GM21390 (cell line): Measurements from ENCODE around the gene PTPN3.

Experiments used
- ATAC-seq: cut with Tn5 transposase; IDR thresholded peaks from one replicate; pipeline ENCODE4 v1.9.1; 2021; ENCODE audit not compliant: unreplicated experiment

Gene PTPN3

DNA sequence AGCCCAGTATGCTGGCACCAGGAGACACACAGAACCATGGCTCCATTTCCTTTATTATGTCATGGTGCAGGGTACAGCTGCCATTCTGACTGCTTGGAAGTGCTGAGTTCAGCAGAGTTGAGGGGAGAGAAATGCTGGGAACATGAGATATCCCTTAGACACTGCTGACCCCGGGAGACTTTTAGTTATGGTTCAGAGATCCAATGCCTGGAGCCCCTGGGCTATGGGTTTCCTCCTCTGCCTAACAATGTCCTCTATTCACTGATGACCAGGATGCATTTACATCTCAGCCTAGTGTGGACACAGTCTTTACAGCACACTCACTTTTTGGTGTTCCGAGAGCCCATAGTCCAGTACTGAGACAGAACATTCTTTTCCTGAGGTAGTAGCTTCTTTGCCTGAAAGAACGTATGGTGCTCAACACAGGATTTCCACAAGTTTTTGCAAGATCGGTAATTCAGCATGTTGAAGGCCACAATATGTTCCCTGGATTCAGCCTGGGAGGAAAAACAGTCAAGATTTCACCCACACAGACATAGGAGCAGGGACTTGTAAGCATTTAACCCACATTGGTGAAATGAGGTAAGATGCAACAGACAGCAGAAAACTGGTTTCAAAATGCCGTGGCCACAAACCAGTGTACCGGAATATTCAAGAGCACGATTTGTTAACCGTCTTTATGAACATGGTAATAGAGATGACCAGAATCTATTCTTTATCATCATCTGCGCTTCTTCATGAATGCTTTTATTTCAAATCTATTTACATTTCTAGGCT is 71.3 kb downstream of the PTPN3 start:
- no peak for ATAC-seq

DNA sequence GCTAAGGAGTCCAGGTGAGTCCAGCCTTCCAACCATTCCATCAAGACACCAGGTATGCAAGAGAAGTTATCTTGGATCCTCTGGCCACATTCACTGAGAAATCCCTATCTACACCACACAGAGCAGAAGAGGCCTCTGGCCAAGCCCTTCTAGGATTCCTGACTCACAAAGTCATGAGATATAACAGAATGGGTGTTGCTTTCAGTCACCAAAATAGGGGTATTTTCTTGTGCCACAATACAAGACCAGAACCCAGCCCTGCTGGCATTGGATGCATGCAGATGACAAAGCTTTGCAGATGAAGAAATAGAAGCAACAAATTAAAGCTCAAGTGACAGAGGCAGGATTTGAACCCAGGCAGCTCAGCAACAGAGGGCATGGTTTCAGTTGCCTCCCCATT is 73.5 kb downstream of the PTPN3 start:
- ATAC-seq = no peak

DNA sequence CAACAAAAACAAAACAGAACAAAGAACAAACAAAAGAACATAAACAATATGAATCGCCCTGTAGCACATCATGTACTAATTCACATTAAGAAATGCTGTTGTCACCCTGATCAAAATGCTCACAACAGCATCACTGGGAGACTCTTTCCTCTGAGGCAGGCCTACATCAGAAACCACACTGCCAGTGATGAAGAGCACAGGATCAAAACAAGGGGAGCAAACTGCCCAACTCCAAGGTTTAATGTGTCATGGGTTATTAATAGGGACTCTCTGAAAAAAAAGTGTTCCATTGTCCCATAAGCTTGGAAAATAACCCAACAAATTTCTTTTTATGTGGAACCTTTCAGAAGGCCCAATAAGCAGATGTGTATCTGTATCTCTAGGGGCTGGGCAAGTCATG is 74.2 kb downstream of the PTPN3 start:
- no peak for ATAC-seq

DNA sequence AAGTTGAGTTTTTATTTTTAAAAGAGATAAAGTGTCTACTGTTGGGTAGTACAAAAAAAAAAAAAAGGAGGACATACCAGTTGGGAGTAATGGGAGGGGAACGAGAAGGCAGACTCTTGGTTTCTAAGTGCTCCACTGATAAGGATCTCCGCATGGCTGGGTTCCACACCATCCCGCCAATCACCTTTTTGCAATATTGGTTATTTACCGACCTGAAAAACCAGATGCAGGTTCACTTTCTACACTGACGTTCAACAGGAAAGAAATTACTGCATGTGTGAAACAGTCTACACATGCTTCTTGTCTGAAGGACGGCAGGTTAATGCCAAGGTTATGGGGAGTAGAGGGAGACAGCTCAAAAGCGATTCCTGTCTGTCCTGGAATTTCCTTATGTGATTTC is 75.5 kb downstream of the PTPN3 start:
- ATAC-seq = peak; percentile 87

DNA sequence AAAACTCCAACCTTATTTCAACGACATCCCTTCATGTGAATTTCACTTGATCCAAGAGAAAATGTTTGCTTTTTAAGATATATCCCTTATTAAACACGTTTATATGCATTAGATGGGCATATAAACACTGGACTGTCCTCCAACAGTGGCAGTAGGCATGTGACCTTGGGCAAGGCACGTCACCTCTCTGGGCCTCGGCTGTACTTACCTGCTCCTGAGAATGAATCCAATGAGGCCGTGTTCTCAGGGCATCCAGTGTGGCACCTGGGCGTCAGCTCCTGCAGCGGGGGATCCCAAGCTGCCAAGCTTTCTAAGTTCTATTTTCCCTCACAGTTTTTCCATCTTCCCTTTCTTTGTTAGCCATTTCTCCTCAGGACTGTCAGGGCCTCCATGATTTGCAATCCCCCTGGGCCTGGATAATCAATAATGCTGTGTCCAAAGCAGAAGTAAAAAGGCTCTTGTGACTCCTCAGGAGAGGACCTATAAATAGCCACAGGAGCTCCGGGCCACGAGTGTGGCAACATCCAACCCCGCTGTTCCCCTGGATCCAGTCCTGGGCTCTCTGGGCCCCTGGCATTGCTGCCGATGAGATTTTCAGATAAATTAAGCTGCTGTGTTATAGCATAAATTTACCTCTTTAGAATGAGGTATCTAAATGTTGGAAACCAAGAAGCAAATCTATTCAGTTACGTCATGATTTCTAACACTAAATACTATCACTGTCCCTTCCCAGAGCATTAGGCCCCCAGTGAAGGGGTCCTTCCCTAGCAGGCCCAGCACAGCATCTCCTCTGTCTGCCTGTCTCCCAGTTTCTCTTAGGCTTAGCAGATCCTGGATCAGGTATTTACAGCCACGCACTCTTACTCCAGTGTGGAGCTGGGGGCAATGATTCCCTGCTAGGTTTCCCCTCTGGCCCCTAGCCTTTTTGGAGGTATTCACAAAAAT is 76.8 kb downstream of the PTPN3 start:
- ATAC-seq = no peak

DNA sequence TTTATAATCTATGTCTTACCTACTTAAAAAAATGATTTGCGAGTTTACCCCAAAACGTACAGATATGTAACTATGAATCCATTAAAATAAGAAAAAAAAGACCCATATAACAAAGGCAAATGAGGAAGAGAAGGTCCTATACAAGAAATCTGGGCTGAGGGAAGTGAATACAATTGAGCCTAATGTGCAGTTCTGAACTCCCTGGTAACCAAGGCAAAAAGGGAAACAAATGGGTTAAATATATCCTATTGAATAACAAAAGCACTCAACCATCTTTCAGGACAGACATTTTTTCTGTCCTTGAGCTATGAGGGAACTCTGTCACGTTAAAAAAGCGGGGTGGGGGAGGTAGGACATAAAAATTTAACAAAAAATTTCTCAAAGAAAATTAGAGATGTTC is 78.6 kb downstream of the PTPN3 start:
- no peak for ATAC-seq

DNA sequence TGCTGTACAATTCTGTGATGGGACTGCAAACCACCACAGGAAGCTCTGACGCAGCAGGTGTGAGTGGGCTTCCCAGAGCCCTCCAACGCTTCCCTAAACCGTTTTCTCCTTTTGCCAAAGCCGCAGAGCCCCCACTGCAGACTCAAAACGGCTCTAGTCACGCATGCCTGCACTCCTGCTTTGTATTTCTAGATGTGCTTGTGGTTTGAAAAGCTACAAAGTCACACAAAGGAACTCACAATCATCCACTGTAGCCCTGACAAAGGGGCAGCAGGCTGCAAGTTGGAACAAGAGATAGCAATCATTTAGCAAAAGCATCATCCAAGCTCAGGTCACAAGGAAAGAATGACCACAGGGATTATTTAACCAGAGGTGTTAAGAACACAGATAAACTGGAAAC is 79.3 kb downstream of the PTPN3 start:
- ATAC-seq = peak; percentile 28

DNA sequence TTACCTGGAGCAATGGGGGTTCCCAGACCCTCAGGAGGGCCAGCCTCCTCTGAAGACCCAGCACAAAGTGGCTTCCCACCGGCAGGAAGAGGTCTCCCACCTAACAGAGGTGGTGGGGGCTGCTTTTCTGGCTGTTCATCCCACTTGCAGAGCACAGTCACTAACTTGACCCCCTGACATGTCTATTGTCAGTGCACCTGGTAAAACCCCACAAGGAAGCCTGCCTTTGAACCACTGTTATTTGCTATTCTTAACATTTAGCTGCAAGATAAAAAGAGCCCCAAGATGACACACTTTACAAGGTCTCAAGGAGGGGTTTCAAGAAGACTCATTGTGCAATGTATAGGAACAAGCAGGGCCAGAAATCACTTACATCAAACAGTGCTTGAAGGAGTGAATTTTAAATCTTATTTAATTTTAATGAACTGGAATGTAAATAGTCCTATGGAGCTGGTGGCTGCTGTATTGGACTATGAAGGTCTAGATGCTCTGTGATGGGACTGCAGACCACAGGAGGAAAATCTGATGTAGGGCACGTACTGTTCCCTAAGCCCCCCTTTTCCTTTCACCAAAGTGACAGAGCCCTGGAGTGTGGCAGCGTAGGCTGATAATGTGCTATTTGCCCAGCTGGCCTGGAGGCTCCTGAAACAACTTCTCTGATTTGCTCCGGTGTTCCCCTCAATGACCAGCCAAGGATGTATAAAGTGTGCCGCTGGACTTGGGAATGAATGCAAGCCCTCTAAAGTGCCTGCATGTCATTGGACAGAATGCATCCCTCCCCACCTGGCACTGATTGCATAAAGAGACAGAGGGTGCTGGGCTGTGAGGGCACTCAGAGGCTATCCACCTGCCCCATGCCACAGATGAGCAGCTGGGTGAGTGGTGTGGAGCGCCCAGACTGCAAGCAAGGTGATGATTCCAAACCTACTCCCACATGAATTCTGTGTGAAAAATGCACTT is 80.2 kb downstream of the PTPN3 start:
- ATAC-seq = no peak

DNA sequence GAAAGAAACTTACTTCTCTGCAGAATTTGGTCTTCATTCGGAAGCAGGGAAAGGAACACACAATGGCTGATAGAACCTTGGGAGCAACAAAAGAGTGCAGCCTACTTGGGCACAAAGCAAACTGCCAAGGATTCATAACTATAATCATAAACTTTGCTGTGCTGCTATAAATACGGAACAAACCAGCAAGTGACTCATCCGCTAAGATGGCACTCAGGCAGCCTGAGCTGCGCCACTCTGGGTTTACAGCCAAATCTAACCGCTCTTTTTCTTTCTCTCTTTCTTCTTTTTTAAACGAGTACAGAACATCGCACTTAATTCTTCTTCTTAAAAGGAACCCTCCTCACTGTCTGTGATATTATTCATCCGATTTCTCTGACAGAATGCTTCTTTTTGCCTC is 81.1 kb downstream of the PTPN3 start:
- no peak for ATAC-seq

DNA sequence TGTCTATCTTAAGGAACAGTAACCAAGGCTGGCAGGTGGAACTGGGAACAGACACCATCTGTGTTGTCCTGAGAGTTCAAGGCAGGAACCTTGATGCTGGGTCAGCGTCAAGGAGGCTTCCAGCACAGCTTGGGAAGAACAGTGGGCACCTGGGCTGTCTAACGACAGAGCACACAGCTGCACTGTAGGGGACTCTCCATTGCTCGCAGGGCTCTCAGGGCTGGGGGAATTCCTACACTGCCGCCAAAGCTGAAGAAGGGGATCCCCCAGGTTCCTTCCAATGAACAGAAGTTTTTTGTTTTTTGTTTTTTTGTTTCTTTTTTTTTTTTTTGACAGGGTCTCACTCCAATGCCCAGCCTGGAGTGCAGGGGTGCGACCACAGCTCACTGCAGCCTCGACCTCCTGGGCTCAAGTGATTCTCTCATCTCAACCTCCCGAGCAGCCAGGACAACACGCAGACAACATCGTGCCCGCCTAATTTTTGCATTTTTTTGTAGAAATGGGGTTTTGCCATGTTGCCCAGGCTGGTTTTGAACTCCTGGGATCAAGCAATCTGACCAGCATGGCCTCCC is 81.9 kb downstream of the PTPN3 start:
- ATAC-seq = peak; percentile 44

DNA sequence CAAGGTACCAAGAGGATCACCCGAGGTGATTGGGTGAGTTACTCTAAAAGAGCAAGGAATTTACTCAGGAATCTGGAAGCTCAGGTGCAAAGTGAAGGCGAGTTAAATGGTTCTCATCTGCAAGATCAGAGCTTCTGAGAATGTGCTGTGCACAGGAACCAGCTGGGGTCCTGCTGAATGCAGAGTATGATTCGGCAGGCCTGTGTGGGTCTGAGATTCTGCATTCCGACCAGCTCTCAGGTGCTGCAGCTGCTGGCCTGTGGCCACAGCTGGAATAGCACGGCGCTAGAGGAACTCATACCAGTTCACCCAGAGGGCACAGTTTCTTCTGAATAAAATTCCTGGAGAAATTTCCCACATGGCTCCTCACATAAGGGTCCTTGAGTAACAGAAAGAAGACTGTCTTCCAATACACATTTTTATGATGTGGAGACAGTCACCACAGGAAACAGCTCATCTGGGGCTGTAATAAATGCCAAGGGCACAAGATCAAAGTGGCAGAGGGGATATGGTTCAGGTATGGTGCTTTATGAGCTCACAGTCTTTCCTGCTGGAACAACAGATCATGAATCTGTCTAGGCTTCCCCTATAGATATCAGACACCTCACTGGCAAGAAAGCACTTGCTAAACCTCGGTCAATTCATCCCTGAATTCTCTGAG is 83.9 kb downstream of the PTPN3 start:
- ATAC-seq = no peak

DNA sequence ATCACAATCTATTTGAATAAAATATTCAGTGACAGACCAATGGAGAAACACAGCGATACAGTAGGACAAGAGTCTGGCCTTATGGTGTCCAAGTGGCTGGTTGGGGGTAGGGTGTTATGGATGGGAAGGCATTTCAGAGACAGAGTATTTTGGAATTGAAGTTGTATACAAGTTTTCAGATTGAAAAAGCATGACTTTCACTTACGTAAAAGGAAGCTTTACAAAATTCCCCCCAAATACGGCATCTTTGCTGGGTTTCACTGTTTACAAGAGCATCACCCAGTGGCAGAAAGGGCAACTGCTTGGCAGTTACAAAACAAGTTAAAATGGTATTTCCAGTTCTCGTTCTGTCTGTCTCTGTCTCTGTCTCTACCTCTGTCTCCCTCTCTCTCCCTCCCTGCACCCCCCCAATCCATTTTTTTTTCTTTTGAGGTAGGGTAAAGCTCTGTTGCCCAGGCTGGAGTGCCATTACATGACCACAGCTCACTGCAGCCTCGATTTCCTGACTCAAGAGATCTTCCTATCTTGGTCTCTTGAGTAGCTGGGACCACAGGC is 86.2 kb downstream of the PTPN3 start:
- peak; percentile 47 for ATAC-seq

DNA sequence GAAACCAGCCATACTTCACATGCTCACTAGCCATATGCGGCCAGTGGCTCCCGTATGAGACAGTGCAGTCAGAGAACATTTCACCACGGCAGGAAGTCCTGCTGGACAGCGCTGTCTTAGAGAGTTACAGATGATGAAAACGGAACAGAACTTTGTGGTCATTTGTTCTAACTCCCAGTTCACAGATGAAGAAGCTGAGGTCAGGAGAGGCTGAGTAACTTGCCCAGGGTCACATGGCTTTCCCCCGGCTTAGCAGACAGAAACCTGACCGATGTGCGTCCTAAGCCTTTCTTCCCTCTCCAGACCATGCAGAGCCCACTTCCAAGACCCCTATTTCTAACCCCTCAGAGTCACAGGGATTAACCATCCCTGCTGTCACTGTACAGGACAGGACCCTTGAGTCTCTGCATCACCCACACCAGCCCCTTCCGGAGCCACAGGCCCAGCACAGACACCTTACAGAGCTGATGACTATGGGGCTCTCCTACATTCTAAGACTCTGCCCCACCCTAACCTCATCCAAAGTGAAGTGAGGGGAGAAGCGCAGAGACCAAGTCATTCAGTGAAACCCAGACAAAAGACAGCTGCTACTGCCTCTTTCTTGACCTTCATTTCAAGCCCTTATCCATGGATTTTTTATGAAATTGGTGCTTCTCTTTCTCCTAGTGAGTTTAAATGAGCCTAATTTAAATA is 86.9 kb downstream of the PTPN3 start:
- ATAC-seq = peak; percentile 79

DNA sequence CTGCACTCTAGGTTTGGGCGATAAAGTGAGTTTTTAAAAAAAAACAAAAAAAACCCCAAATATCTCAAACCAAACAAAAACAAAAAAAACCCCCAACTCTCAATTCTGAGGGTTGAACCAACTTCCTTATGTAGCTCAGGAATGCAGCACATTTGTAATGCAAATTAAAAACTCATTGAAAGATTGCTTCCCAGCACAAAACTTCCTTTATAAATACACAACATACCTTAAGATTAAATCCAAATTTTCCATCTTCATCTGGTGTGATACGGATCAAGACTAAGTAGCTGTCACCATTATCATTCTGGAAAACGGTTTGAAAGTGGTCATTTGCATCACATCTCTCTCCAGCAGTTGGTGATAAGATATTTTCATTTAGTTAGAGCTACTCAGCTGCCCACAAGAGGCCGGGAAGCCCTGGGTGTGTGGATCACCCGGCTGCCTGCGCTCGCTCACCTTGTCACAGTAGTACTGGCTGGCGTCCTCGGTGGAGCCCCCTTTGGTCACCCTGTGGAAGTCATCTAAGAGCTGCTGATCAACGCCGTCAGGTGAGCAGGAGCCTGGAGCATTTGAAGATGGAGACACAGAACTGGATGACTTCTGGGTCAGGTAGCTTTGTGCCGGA is 88.2 kb downstream of the PTPN3 start:
- no peak for ATAC-seq

DNA sequence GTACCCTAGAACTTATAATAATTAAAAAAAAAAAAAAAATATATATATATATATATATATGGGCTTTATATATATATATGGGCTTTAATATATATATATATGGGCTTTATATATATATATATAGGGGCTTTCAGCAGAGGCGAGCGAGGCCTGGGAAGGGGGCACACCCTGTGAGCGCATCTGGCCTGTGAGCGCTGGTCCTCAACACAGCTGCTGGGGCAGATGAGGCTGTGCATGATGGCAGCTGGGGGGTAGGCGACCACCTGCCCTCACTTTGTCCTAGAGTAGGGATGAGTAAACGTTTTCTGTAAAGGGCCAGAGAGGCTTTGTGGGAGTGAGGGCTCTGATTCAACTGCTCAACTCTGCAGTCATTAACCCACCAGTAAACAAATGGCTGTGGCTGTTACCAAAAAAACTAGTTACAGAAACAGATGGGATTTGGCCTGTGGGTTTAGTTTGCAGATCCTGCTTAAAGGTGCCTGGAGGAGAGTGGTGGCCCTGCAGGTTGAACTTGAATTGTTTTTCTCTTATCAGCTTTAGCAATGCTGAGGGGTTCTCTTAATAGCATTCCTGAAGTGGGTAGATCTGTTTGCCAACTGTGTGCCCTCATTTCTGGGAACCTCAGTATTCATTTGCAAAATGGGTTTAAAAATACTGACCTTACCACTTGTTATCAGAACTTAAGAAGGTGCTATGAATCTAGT is 89.2 kb downstream of the PTPN3 start:
- ATAC-seq = no peak

DNA sequence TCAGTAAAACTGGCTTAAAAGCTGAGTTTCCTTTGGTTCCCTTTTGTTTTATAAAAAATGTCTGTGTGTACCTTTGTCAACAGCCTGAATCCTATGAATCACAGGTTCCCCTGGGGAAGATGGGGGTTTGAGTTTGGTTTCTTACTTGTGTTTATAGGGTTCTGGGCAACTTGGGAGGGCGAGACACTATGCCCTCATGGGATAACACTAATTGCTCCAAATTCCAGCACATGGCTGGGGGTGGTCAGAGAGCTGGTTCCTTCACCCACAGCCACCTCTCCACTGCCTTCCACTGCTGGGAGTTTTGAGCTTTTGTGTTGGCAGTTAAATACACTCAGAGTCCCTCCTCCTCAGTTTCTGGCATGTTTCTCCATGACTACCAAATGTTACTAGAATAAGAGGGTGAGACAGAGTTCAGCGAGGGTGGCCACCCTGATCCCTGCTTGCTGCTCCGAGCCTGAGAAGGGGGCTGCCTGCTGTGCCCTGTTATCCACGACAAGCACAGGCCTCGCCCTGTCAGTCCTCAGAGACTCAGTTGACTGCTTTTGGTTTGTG is 94.3 kb downstream of the PTPN3 start:
- ATAC-seq = no peak

DNA sequence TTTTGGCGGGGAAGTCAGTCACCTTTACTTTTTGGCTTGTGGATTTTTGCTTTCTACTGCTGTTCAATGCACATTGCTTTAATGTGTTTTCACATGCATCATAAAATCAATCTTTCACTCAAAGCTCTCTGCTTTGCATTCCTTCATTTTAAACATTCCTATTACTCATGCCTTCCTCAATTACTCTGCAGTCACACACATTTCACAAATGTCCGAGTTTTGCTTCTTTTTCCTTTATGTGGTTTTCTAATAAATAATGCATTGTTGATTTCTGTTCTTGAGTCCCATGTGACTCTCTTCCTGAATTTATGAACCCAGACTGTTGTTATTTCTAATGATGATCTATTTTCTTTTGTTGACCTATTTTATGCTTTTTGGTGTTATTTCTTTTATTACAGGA is 95.0 kb downstream of the PTPN3 start:
- ATAC-seq = no peak

DNA sequence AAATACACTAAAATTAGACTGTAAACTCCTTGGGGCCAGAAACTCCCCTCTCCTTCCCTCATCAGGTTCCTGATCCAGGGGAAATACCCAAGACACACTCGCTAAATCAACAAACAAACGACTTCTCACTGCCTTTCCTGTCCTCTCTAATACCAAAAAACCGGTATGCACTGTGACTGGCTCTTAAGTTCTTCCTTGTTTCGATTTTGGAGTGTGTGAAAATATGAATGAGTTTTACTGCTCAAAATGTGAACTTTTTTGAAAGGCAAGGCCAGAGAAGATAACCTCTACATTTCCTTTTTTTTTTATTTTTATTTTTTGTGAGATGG is 96.2 kb downstream of the PTPN3 start:
- ATAC-seq = no peak
